ENCODE results near the gene CCNB1IP1.
"Not testable (repeated sequence)": the region's sequence is repeated elsewhere in the genome, so short reads cannot be mapped to it uniquely, and the experiment has no call there.

CCNB1IP1 gene, protein sequence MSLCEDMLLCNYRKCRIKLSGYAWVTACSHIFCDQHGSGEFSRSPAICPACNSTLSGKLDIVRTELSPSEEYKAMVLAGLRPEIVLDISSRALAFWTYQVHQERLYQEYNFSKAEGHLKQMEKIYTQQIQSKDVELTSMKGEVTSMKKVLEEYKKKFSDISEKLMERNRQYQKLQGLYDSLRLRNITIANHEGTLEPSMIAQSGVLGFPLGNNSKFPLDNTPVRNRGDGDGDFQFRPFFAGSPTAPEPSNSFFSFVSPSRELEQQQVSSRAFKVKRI

DNA sequence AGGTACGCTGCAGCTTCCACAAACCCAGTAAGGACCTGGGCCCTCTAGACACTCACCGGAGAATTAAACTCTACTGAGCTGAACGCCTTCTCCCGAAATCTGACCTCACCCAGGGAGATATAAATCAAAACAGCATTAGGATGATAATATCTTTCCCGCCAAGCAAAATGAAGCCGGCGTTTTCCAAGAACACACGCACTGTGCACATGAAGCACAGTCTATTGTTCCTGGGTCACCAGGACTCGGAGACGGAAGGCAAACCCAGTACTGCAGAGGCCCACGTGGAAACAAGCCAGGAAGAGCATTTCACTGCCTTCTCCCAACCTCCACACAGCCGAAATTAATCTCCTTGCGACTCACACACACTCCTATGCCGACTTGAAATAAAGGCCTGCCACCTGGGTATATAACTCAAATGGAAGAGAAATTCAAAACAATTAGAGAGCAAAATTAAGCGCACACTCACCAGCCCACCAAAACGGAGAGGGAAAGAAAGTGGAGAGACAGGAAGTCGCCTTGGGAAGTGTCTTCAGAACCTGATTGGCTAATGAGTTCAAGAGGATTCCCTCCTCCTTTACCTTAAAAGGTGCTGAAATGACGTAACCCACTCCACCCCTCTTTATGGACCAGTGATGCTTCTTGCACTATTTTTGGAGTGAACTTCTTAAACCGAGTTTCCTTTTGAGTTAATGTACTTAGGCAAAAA lies at the start of gene CCNB1IP1:
Gene CCNB1IP1, minus strand, starts transcription at position 492 of the 706 bp plus-strand sequence. CDS start 16,756 bp downstream, outside the sequence.
- DNase-seq (ENCODE audit: low read depth in 3 of 3, low spot score in 1 of 3), result no peak

GRCh38 chr14:20382526-20382925 lies 49.4 kb upstream of the CCNB1IP1 start:
- no peak for DNase-seq (ENCODE audit: low read depth in 3 of 3, low spot score in 1 of 3)

GRCh38 chr14:20381341-20381740 lies 48.3 kb upstream of the CCNB1IP1 start:
- DNase-seq (ENCODE audit: low read depth in 3 of 3, low spot score in 1 of 3), result no peak

DNA sequence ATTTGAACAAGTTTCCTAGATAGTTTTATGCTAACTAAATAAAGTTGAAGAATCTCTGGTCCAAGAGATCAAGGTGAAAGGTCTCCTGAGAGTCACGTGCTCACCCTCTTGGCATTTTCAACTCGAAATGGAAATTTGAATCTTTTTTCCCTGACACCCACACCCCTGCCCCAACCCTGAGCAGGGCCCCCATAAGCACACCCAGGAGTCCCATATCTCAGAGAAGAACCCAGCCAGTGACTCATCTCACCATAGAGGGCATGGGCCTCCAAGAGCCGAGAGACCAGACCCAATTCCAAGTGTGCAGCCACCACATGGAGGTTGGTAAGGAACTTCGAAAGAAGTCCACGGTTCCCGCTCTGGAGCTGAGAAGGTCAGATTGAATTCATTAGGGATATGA lies 47.6 kb upstream of the CCNB1IP1 start:
- no peak for DNase-seq (ENCODE audit: low read depth in 3 of 3, low spot score in 1 of 3)

DNA sequence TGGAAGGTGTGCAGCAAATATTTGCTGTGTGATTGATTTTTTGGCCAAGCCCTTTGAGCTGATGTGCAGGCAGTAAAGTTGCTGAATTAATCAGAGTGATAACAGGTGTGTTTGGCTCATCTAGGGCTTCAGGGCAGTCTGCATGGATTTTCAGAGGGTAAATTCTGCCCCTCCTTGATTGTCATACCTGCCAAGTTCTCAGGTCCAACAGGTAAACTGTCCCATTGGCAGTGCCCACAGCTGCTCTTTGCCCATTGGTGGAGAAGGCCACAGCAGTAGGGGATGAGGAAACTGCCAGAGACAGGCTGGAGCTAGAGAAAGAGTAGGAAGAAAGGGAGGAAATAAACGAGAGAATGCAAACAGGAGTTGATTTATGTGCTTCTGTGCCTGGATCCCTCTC lies 46.7 kb upstream of the CCNB1IP1 start:
- no peak for DNase-seq (ENCODE audit: low read depth in 3 of 3, low spot score in 1 of 3)

- no peak for DNase-seq (ENCODE audit: low read depth in 3 of 3, low spot score in 1 of 3)
Observed at GRCh38 chr14:20377171-20377570, 44.1 kb upstream of the CCNB1IP1 start.

- DNase-seq (ENCODE audit: low read depth in 3 of 3, low spot score in 1 of 3), result no peak
Observed at GRCh38 chr14:20376071-20376588, 43.1 kb upstream of the CCNB1IP1 start.

DNA sequence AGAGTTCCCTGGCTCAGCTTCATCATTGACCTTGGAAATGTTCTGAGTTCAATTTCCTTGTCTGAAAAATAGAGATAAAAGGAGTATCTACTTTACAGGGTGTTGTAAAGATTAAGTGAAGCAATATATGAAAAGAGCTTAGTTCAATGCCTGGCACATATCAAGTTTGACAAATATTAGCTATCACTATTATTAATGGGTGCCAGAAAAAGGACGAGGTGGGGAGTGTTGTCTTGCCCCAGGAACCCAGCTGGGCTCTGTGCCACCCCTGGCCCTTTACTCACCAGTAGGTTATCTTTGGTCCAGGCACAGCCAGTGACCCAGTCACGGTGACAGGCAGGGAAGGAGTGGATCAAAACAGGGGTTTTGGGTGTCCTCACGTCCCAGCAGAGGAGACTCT lies 42.4 kb upstream of the CCNB1IP1 start:
- no peak for DNase-seq (ENCODE audit: low read depth in 3 of 3, low spot score in 1 of 3)

GRCh38 chr14:20372796-20373195 lies 39.7 kb upstream of the CCNB1IP1 start:
- no peak for DNase-seq (ENCODE audit: low read depth in 3 of 3, low spot score in 1 of 3)

DNA sequence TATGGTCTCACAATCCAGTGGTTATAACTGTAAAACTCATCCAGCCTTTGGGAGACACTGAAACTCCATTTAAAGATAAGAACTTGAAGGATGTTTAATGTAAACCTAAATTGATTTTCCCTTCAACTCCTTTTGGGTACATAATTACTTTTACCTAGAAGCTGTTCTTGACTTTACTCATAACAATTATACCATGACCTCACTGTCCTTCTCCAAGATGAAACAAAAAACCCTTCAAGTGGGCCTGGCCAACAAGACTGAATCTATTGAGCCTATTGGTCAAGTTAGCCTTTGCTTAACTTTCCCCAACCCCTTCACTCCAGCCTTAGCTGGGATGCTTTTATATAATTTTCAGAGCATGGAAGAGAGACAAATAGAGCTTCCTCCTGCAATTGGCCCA lies 32.8 kb upstream of the CCNB1IP1 start:
- DNase-seq (ENCODE audit: low read depth in 3 of 3, low spot score in 1 of 3), result no peak

DNA sequence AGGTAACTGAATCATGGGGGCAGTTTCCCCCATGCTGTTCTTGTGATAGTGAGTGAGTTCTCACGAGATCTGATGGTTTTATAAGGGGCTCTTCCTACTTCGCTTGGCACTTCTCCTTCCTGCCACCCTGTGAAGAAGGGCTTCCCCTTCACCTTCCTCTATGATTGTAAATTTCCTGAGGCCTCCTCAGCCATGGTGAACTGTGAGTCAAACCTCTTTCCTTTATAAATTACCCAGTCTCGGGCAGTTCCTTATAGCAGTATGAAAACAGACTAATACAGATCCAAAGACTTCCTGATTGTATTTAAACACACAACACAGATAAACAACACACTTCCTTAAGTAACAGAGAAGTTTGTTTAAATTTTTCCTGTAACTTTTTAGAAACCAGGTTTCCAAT lies 25.4 kb upstream of the CCNB1IP1 start:
- DNase-seq (ENCODE audit: low read depth in 3 of 3, low spot score in 1 of 3), result not testable (repeated sequence)

- no peak for DNase-seq (ENCODE audit: low read depth in 3 of 3, low spot score in 1 of 3)
Observed at GRCh38 chr14:20356422-20356821, 23.3 kb upstream of the CCNB1IP1 start.

- no peak for DNase-seq (ENCODE audit: low read depth in 3 of 3, low spot score in 1 of 3)
Observed at GRCh38 chr14:20350860-20351259, 17.8 kb upstream of the CCNB1IP1 start.

DNA sequence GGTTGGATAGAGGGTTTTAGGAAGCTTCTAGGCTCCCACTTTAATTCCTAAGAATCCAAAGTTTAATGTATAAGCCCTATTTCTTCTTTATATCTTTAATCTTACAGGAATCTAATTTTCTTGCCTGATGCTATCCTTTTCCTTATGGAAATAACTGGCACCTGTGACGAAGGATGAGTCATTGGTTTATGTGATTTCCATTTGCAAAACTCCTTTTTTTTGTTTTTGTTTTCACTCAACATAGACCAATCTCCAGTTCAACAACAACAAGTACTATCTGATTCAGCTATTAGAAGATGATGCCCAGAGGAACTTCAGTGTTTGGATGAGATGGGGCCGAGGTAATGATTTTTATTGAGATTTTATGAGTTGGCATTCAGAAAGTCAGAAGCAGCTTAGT lies 17.2 kb upstream of the CCNB1IP1 start:
- DNase-seq (ENCODE audit: low read depth in 3 of 3, low spot score in 1 of 3), result no peak

- no peak for DNase-seq (ENCODE audit: low read depth in 3 of 3, low spot score in 1 of 3)
Observed at GRCh38 chr14:20347747-20348146, 14.7 kb upstream of the CCNB1IP1 start.

DNA sequence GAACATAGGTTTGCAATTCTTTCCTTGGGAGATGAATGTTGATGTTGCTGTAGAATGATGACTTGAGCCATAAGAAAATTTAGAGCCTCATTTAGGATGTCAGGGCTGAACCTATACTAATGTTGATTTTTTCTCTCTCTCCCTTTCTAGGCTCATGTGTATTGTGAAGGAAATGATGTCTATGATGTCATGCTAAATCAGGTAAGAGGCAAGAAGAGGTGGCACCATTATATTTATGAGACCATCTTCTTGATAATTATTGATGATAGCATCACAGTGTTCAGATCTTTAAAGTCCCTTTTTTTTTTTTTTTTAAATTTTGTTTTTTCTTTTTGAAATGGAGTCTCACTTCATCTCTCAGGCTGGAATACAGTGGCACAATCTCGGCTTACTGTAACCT lies 13.6 kb upstream of the CCNB1IP1 start:
- DNase-seq (ENCODE audit: low read depth in 3 of 3, low spot score in 1 of 3), result no peak

GRCh38 chr14:20345366-20345765 lies 12.3 kb upstream of the CCNB1IP1 start:
- DNase-seq (ENCODE audit: low read depth in 3 of 3, low spot score in 1 of 3), result no peak

DNA sequence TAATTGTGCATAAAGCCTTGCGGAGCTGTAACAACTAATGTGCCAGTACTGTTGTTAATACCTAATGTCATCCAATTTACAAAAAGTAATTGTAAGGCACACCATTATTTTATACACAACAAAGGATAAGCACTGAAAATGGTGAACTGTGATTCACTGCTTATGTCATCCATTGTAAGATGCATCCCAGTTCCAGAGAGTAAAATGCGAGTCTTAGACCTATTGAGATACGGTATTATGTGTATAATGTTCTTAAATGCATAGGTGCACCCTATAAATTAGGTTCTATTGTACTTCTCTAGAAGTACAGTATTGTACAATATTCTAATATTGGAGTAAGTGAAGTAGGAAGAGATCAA lies 10.8 kb upstream of the CCNB1IP1 start:
- no peak for DNase-seq (ENCODE audit: low read depth in 3 of 3, low spot score in 1 of 3)

- peak; percentile 68 to 82 (median 69) for DNase-seq (ENCODE audit: low read depth in 3 of 3, low spot score in 1 of 3)
Observed at GRCh38 chr14:20343092-20343861, 10.2 kb upstream of the CCNB1IP1 start, which contains the start of gene PARP2. PARP2 (plus strand) TSS chr14:20343635; CDS start chr14:20343642, 7 bp downstream.

DNA sequence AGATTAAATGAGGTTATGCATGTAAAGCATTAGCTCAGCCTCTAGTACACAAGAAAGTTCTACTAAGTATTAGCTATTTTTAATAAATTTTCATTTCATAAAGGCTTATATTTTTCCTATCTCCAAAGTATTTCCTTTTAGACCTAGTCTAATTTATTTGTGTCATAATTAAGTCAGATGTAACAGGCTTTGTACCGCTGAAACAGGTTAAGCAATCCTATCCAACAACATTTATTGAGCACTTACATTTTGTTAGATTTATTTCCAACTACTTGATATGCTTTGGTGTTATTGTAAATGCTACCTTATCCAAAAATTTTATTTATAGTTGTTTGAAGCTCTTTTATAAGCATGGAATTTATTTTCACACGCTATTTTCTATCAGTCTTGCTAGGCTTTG lies 8.6 kb upstream of the CCNB1IP1 start:
- DNase-seq (ENCODE audit: low read depth in 3 of 3, low spot score in 1 of 3), result no peak

DNA sequence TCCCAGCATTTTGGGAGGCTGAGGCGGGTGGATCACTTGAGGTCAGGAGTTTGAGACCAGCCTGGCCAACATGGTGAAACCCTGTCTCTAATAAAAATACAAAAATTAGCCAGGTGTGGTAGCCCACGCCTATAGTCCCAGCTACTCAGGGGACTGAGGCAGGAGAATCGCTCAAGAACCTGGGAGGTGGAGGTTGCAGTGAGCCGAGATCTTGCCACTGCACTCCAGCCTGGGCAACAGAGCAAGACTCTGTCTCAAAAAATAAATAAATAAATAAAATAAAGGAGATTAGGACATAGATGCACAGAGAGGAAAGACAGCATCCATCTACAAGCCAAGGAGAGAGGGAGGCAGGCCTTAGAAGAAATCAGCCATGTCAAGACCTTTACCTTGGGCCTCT lies 8.0 kb upstream of the CCNB1IP1 start:
- not testable (repeated sequence) for DNase-seq (ENCODE audit: low read depth in 3 of 3, low spot score in 1 of 3)

DNA sequence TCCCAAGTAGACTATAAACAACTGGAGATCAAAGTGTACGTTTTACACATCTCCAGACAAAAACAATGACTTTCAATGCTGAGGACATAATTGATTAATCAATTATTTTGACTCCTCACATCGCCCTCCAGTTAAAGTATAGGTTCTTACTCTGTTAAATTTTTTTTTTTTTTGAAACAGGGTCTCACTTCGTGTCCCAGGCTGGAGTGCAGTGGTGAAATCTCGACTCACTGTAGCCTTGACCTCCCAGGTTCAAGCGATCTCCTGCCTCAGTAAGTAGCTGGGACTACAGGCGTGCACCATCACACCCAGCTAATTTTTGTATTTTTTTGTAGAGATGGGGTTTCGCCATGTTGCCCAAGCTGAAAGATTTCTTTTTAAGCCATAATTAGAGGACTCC lies 938 bp upstream of the CCNB1IP1 start:
- no peak for DNase-seq (ENCODE audit: low read depth in 3 of 3, low spot score in 1 of 3)
